Mesodermal cell (in vitro differentiated cells): Measurements from ENCODE around the gene IL26.

Source experiments
- H3K27ac ChIP-seq: 2 replicates; pipeline ENCODE4 v1.7.0; 2013; ENCODE audit warnings: mild to moderate bottlenecking, low read depth, low read length, moderate library complexity; ENCODE audit not compliant: severe bottlenecking
- H3K36me3 ChIP-seq: 2 replicates; pipeline ENCODE4 v1.7.1; 2013; ENCODE audit warnings: mild to moderate bottlenecking, low read length, moderate library complexity; ENCODE audit not compliant: control insufficient read depth, insufficient read depth
- H3K4me1 ChIP-seq: one replicate; pipeline ENCODE4 v1.7.1; 2013; ENCODE audit warnings: mild to moderate bottlenecking, low read length; ENCODE audit not compliant: insufficient read depth, control insufficient read depth, poor library complexity, severe bottlenecking
- H3K4me3 ChIP-seq: 2 replicates; pipeline ENCODE4 v1.7.0; 2013; ENCODE audit warnings: low read length, control low read depth, mild to moderate bottlenecking; ENCODE audit not compliant: insufficient read depth, poor library complexity, severe bottlenecking; ENCODE audit errors: extremely low read depth
- H3K9me3 ChIP-seq: 2 replicates; pipeline ENCODE4 v1.7.1; 2013; ENCODE audit warnings: mild to moderate bottlenecking, low read length, moderate library complexity; ENCODE audit not compliant: control insufficient read depth
- WGBS, 2 experiments: methylation state at CpG; one replicate each; pipeline ENCODE4 v1.1.5; 2013; ENCODE audit warnings: missing lambda C conversion rate in 2 of 2; ENCODE audit not compliant: insufficient coverage in 2 of 2; 5-methylcytosine and 5-hydroxymethylcytosine counted together

Gene IL26

GRCh38 chr12:68260153-68260552 lies 34.5 kb upstream of the IL26 start:
- WGBS, 2 experiments, result 100% methylated on average over 1 of the region's 3 CpGs; no CpG with 5 or more reads in 1 of the 2 experiments
- no peaks in the 10 kb centered on the region for H3K9me3 ChIP-seq
- no peaks in the 10 kb centered on the region for H3K36me3 ChIP-seq
- H3K4me3 ChIP-seq, result no peak overlapping the region
- no peak overlapping the region for H3K27ac ChIP-seq
- peaks cover 2% of the 10 kb centered on the region for H3K4me1 ChIP-seq

- Histone ChIP-seq H3K4me3 (no peak overlapping the region), H3K36me3 (no peaks in the 10 kb centered on the region), H3K27ac (no peak overlapping the region), H3K9me3 (no peaks in the 10 kb centered on the region), H3K4me1 (peaks cover 2% of the 10 kb centered on the region)
- WGBS, 2 experiments, result 67% methylated on average over 1 of the region's 3 CpGs; no CpG with 5 or more reads in 1 of the 2 experiments
These were observed 33.8 kb upstream of the IL26 start for GRCh38 chr12:68259318-68259940.

- Histone ChIP-seq H3K9me3 (no peaks in the 10 kb centered on the region), H3K4me3 (no peak within 1 kb of the TSS), H3K4me1 (no peaks in the 10 kb centered on the region), H3K36me3 (no peaks in the 10 kb centered on the region), H3K27ac (no peak within 1 kb of the TSS)
- 83 to 100% methylated on average over 1 to 3 of the region's 7 CpGs for WGBS, 2 experiments
These were observed 27.9 kb upstream of the IL26 start, which contains the start of gene IL22 for GRCh38 chr12:68253504-68253903. Gene IL22 (minus strand): TSS chr12:68253604. CDS start chr12:68253448, 156 bp downstream.

- H3K9me3 ChIP-seq, result peaks cover 7% of the 10 kb centered on the region
- 85 to 100% methylated on average over 4 to 5 of the region's 5 CpGs for WGBS, 2 experiments
- no peaks in the 10 kb centered on the region for H3K4me1 ChIP-seq
- no peak overlapping the region for H3K27ac ChIP-seq
- no peak overlapping the region for H3K4me3 ChIP-seq
- H3K36me3 ChIP-seq, result no peaks in the 10 kb centered on the region
These were observed 26.5 kb upstream of the IL26 start for GRCh38 chr12:68252077-68252476.

- Histone ChIP-seq H3K9me3 (peaks cover 12% of the 10 kb centered on the region), H3K27ac (no peak overlapping the region), H3K4me3 (no peak overlapping the region), H3K4me1 (peaks cover 1% of the 10 kb centered on the region), H3K36me3 (no peaks in the 10 kb centered on the region)
- no CpG with 5 or more reads among the region's 3 CpGs for WGBS, 2 experiments
These were observed 24.8 kb upstream of the IL26 start for GRCh38 chr12:68250454-68250853.

GRCh38 chr12:68247785-68248184 lies 22.2 kb upstream of the IL26 start:
- Histone ChIP-seq H3K36me3 (no peaks in the 10 kb centered on the region), H3K9me3 (peaks cover 12% of the 10 kb centered on the region), H3K4me3 (no peak overlapping the region), H3K4me1 (peaks cover 4% of the 10 kb centered on the region), H3K27ac (no peak overlapping the region)

- H3K9me3 ChIP-seq, result peaks cover 12% of the 10 kb centered on the region
- peaks cover 4% of the 10 kb centered on the region for H3K4me1 ChIP-seq
- 95 to 97% methylated on average over 4 to 6 of the region's 6 CpGs for WGBS, 2 experiments
- no peaks in the 10 kb centered on the region for H3K36me3 ChIP-seq
- H3K27ac ChIP-seq, result peak overlapping the region; percentile 71
- H3K4me3 ChIP-seq, result no peak overlapping the region
These were observed 20.7 kb upstream of the IL26 start for GRCh38 chr12:68246350-68246749.

GRCh38 chr12:68245180-68246021 lies 19.8 kb upstream of the IL26 start:
- H3K36me3 ChIP-seq, result no peaks in the 10 kb centered on the region
- H3K27ac ChIP-seq, result peak overlapping the region; percentile 71
- H3K4me3 ChIP-seq, result no peak overlapping the region
- peaks cover 4% of the 10 kb centered on the region for H3K4me1 ChIP-seq
- peaks cover 12% of the 10 kb centered on the region for H3K9me3 ChIP-seq
- 54 to 55% methylated on average over 4 to 5 of the region's 6 CpGs for WGBS, 2 experiments

GRCh38 chr12:68242777-68243176 lies 17.2 kb upstream of the IL26 start:
- Histone ChIP-seq H3K36me3 (no peaks in the 10 kb centered on the region), H3K27ac (no peak overlapping the region), H3K9me3 (peaks cover 12% of the 10 kb centered on the region), H3K4me3 (no peak overlapping the region), H3K4me1 (peaks cover 11% of the 10 kb centered on the region)

GRCh38 chr12:68240975-68241374 lies 15.4 kb upstream of the IL26 start:
- Histone ChIP-seq H3K27ac (no peak overlapping the region), H3K4me1 (peaks cover 11% of the 10 kb centered on the region), H3K4me3 (no peak overlapping the region), H3K9me3 (no peaks in the 10 kb centered on the region), H3K36me3 (no peaks in the 10 kb centered on the region)
- 82 to 91% methylated on average over 1 of the region's 1 CpG for WGBS, 2 experiments

GRCh38 chr12:68240079-68240478 lies 14.5 kb upstream of the IL26 start:
- peak overlapping the region; percentile 59 for H3K27ac ChIP-seq
- peaks cover 6% of the 10 kb centered on the region for H3K4me1 ChIP-seq
- H3K4me3 ChIP-seq, result no peak overlapping the region
- H3K36me3 ChIP-seq, result no peaks in the 10 kb centered on the region
- no peaks in the 10 kb centered on the region for H3K9me3 ChIP-seq
- 55 to 79% methylated on average over 1 of the region's 1 CpG for WGBS, 2 experiments
